Testis (tissue), 3 donors: ENCODE data around the gene DMD. TPM values are rescaled to one million over a fixed set of nuclear protein-coding genes. Genes with fewer than 3 reads are reported as not detected.

Experiments
- DNase-seq: peaks from one replicate; pipeline ENCODE4 v3.0.0-alpha.2; 2019
- H3K27ac ChIP-seq, 2 donors: fragments of 200-600 bp; sonication (generic); one replicate each; pipeline ENCODE4 v1.5.1; 2019
- H3K27me3 ChIP-seq: fragments of 200-600 bp; sonication (generic); one replicate; pipeline ENCODE4 v1.5.1; 2019
- H3K36me3 ChIP-seq: fragments of 200-600 bp; sonication (generic); one replicate; pipeline ENCODE4 v1.5.1; 2017; ENCODE audit warnings: low read depth; ENCODE audit errors: missing control alignments
- H3K4me1 ChIP-seq: fragments of 200-600 bp; sonication (generic); one replicate; pipeline ENCODE4 v1.5.1; 2019
- H3K4me3 ChIP-seq, 2 donors: fragments of 200-600 bp; sonication (generic); one replicate each; pipeline ENCODE4 v1.5.1; 2017 to 2019
- H3K9me3 ChIP-seq: fragments of 200-600 bp; sonication (generic); one replicate; pipeline ENCODE4 v1.5.1; 2017
- CTCF ChIP-seq, 3 experiments: fragments of 450-650 bp in 2 of 3; fragments of 200-600 bp in 1 of 3; sonication (generic) in 1 of 3; IDR thresholded peaks; one replicate each; pipeline ENCODE4 v1.5.1; 2016 to 2019; ENCODE audit warnings: antibody characterized with exemption in 3 of 3, mild to moderate bottlenecking in 2 of 3, moderate library complexity in 1 of 3
- POLR2A ChIP-seq: fragments of 450-650 bp; IDR thresholded peaks from one replicate; pipeline ENCODE4 v1.6.1; 2017; ENCODE audit warnings: antibody characterized with exemption, mild to moderate bottlenecking, moderate library complexity
- WGBS, 2 donors: methylation state at CpG; one replicate each; pipeline ENCODE4 v1.1.5; 2018; 5-methylcytosine and 5-hydroxymethylcytosine counted together
- intact Hi-C: fragments of 100-400 bp; cut with DNase I; formaldehyde crosslinking; loops from one replicate; pipeline ENCODE4 v1.15.1; 2023; ENCODE audit warnings: low total_unique reads
- polyA plus RNA-seq: library from polyadenylated mRNA; stranded (reverse); fragments of 350-450 nt; fragmentation: Illumina TruSeq; extraction: RNeasy Lipid Tissue Mini Kit (QIAGEN cat#74804); gene quantifications from one replicate; pipeline ENCODE4 v1.2.3, GENCODE V29; 2014; ENCODE audit warnings: low read depth, low replicate concordance; ENCODE audit not compliant: insufficient read depth
- total RNA-seq, 2 donors: library from RNA; depleted of rRNA; stranded (reverse); fragments of >200 nt; gene quantifications; one replicate each; pipeline ENCODE4 v1.2.3, GENCODE V29; 2016

The DMD gene
- total and polyA plus RNA-seq, 3 donors from 2014 or later, result 11.3 to 34.1 (median 24.2) TPM

- WGBS, 2 donors, result 85 to 100% methylated on average over 1 of the region's 1 CpG
- intact Hi-C loops, result no loop called here
- Histone ChIP-seq H3K36me3 (no peaks in the 10 kb centered on the region), H3K4me3 (no peak overlapping the region), H3K27ac (no peak overlapping the region), H3K27me3 (no peaks in the 10 kb centered on the region), H3K4me1 (no peaks in the 10 kb centered on the region), H3K9me3 (no peaks in the 10 kb centered on the region)
- DNase-seq, result no peak
- TF ChIP-seq CTCF (IDR thresholded peaks at IDR 0.05) (no peak), POLR2A (no peak)
These were observed 1366.3 kb downstream of the DMD start for GRCh38 chrX:31845003-31845402.

- Histone ChIP-seq H3K27me3 (no peaks in the 10 kb centered on the region), H3K27ac (no peak overlapping the region), H3K36me3 (no peaks in the 10 kb centered on the region), H3K9me3 (no peaks in the 10 kb centered on the region), H3K4me3 (no peak overlapping the region), H3K4me1 (no peaks in the 10 kb centered on the region)
- TF ChIP-seq CTCF (IDR thresholded peaks at IDR 0.05) (no peak), POLR2A (no peak)
- no peak for DNase-seq
- 81 to 86% methylated on average over 4 of the region's 4 CpGs for WGBS, 2 donors
- intact Hi-C loops, result no loop called here
These were observed 1372.7 kb downstream of the DMD start for GRCh38 chrX:31838617-31839016.

GRCh38 chrX:31837445-31838049, 1373.8 kb downstream of the DMD start:
- H3K27ac ChIP-seq, result no peak overlapping the region
- 58 to 86% methylated on average over 6 of the region's 6 CpGs for whole genome bisulfite sequencing, 2 donors
- H3K36me3 ChIP-seq, result no peaks in the 10 kb centered on the region
- H3K9me3 ChIP-seq, result no peaks in the 10 kb centered on the region
- no peaks in the 10 kb centered on the region for H3K4me1 ChIP-seq
- TF ChIP-seq CTCF (IDR thresholded peaks at IDR 0.05) (no peak), POLR2A (no peak)
- intact Hi-C loops, result no loop called here
- DNase-seq, result no peak
- H3K4me3 ChIP-seq, result no peak overlapping the region
- H3K27me3 ChIP-seq, result no peaks in the 10 kb centered on the region

- intact Hi-C loops, result no loop called here
- no peak for TF ChIP-seq CTCF (IDR thresholded peaks at IDR 0.05)
- TF ChIP-seq POLR2A, result no peak
- no peak for DNase-seq
- Histone ChIP-seq H3K9me3 (no peaks in the 10 kb centered on the region), H3K4me3 (no peak overlapping the region), H3K27me3 (no peaks in the 10 kb centered on the region), H3K27ac (no peak overlapping the region), H3K36me3 (no peaks in the 10 kb centered on the region), H3K4me1 (no peaks in the 10 kb centered on the region)
- 88 to 93% methylated on average over 3 of the region's 3 CpGs for WGBS, 2 donors
These were observed 1374.9 kb downstream of the DMD start for GRCh38 chrX:31836479-31836878.

- Histone ChIP-seq H3K27ac (no peak overlapping the region), H3K36me3 (no peaks in the 10 kb centered on the region), H3K4me1 (no peaks in the 10 kb centered on the region), H3K27me3 (no peaks in the 10 kb centered on the region), H3K4me3 (no peak overlapping the region), H3K9me3 (no peaks in the 10 kb centered on the region)
- 0% methylated on average over 1 of the region's 1 CpG for WGBS, 2 donors
- intact Hi-C loops, result no loop called here
- no peak for DNase-seq
- TF ChIP-seq CTCF (IDR thresholded peaks at IDR 0.05) (no peak), POLR2A (no peak)
These were observed 1379.1 kb downstream of the DMD start for GRCh38 chrX:31832263-31832662.
